ENCODE data around the gene CA6.

CA6 gene

GRCh38 chr1:8985915-8986813 lies 40.5 kb downstream of the CA6 start:
- peak; percentile 96 for DNase-seq (ENCODE audit: low read depth)
- TF ChIP-seq CTCF (conservative IDR thresholded peaks at IDR 0.05; ENCODE audit: control insufficient read depth, insufficient read depth, low read depth, low read length) = no peak
- no peak overlapping the region for H3K4me3 ChIP-seq (ENCODE audit: control insufficient read depth, low read depth, low read length)

GRCh38 chr1:8986814-8987190 lies 41.1 kb downstream of the CA6 start:
- no peak overlapping the region for H3K4me3 ChIP-seq (ENCODE audit: control insufficient read depth, low read depth, low read length)
- no peak for DNase-seq (ENCODE audit: low read depth)
- no peak for TF ChIP-seq CTCF (conservative IDR thresholded peaks at IDR 0.05; ENCODE audit: control insufficient read depth, insufficient read depth, low read depth, low read length)

- H3K4me3 ChIP-seq (ENCODE audit: control insufficient read depth, low read depth, low read length) = no peak overlapping the region
- TF ChIP-seq CTCF (conservative IDR thresholded peaks at IDR 0.05; ENCODE audit: control insufficient read depth, insufficient read depth, low read depth, low read length) = peak; percentile 97
- DNase-seq (ENCODE audit: low read depth) = peak; percentile 47
Observed at GRCh38 chr1:8987881-8988617, 42.4 kb downstream of the CA6 start.

GRCh38 chr1:8988618-8988967 lies 42.9 kb downstream of the CA6 start:
- H3K4me3 ChIP-seq (ENCODE audit: control insufficient read depth, low read depth, low read length) = no peak overlapping the region
- TF ChIP-seq CTCF (conservative IDR thresholded peaks at IDR 0.05; ENCODE audit: control insufficient read depth, insufficient read depth, low read depth, low read length) = no peak
- no peak for DNase-seq (ENCODE audit: low read depth)

- no peak for DNase-seq (ENCODE audit: low read depth)
- H3K4me3 ChIP-seq (ENCODE audit: control insufficient read depth, low read depth, low read length) = no peak overlapping the region
- TF ChIP-seq CTCF (conservative IDR thresholded peaks at IDR 0.05; ENCODE audit: control insufficient read depth, insufficient read depth, low read depth, low read length) = no peak
Observed at GRCh38 chr1:8989061-8989460, 43.4 kb downstream of the CA6 start.

GRCh38 chr1:8989821-8990220 lies 44.2 kb downstream of the CA6 start:
- no peak for DNase-seq (ENCODE audit: low read depth)
- no peak for TF ChIP-seq CTCF (conservative IDR thresholded peaks at IDR 0.05; ENCODE audit: control insufficient read depth, insufficient read depth, low read depth, low read length)
- no peak overlapping the region for H3K4me3 ChIP-seq (ENCODE audit: control insufficient read depth, low read depth, low read length)
